HCT116 (cell line): ENCODE data around the gene GNAT1.

Experiments
- CEBPB ChIP-seq: IDR thresholded peaks from 2 replicates; pipeline ENCODE4 v1.6.1; 2012; ENCODE audit warnings: low read depth
- EZH2 ChIP-seq: fragments of 200-600 bp; sonication (generic); IDR thresholded peaks from 2 replicates; pipeline ENCODE4 v1.6.1; 2017; ENCODE audit warnings: antibody characterized with exemption, mixed run types
- EZH2phosphoT487 ChIP-seq: fragments of 200-600 bp; IDR thresholded peaks from 2 replicates; pipeline ENCODE4 v1.6.1; 2018; ENCODE audit warnings: antibody characterized with exemption, borderline replicate concordance
- JUND ChIP-seq: IDR thresholded peaks from 2 replicates; pipeline ENCODE4 v1.6.1; 2012
- POLR2A ChIP-seq: IDR thresholded peaks from 2 replicates; pipeline ENCODE4 v1.7.0; 2011; ENCODE audit warnings: borderline replicate concordance; ENCODE audit not compliant: insufficient read depth, insufficient read length; ENCODE audit errors: extremely low read depth
- RAD21 ChIP-seq: IDR thresholded peaks from 2 replicates; pipeline ENCODE4 v1.6.1; 2012; ENCODE audit warnings: low read depth, mild to moderate bottlenecking
- ZNF274 ChIP-seq: fragments of 200-500 bp; sonication (Bioruptor generic); IDR thresholded peaks from 2 replicates; pipeline ENCODE4 v1.6.1; 2014; ENCODE audit warnings: mild to moderate bottlenecking, low read depth, low read length, inconsistent platforms
- TF ChIP-seq, protein P1 (sequence below), 3 experiments: fragments of 200-600 bp in 1 of 3; sonication (generic) in 1 of 3; IDR thresholded peaks in 2 of 3; conservative IDR thresholded peaks in 1 of 3; 2 replicates each; pipeline ENCODE4 v1.5.1; 2012 to 2017; ENCODE audit warnings: low read depth in 2 of 3, low read length in 2 of 3, antibody characterized with exemption in 1 of 3, borderline replicate concordance in 1 of 3, control low read depth in 1 of 3, mild to moderate bottlenecking in 1 of 3, mixed read lengths in 1 of 3, mixed run types in 1 of 3, moderate library complexity in 1 of 3; ENCODE audit not compliant: insufficient read depth in 1 of 3
- TF ChIP-seq, protein P2 (sequence below): IDR thresholded peaks from 2 replicates; pipeline ENCODE4 v1.6.1; 2012; ENCODE audit warnings: low read depth
- TF ChIP-seq, protein P3 (sequence below): IDR thresholded peaks from 2 replicates; pipeline ENCODE4 v1.6.1; 2012

DNA sequence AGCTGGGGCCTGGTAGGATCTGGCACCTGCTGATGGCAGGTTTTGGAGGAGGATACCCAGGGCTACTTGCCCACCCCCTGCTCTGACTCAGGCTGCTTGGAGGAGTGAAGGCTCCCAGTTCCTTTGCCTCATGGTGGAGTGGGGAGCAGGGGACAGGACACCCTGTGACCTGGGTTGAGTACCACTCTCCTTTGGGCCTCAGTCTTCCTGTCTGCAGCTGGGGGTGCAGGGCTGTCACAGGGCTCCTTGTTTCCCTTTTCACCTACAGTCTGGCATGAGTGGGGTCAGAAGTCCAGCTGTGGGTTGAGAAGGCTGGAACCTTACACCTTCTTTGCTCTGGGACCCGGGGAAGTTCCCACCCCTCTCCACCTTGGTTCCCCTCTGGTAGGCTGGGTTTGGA is 21.6 kb upstream of the GNAT1 start:
- TF ChIP-seq, protein P1, sequence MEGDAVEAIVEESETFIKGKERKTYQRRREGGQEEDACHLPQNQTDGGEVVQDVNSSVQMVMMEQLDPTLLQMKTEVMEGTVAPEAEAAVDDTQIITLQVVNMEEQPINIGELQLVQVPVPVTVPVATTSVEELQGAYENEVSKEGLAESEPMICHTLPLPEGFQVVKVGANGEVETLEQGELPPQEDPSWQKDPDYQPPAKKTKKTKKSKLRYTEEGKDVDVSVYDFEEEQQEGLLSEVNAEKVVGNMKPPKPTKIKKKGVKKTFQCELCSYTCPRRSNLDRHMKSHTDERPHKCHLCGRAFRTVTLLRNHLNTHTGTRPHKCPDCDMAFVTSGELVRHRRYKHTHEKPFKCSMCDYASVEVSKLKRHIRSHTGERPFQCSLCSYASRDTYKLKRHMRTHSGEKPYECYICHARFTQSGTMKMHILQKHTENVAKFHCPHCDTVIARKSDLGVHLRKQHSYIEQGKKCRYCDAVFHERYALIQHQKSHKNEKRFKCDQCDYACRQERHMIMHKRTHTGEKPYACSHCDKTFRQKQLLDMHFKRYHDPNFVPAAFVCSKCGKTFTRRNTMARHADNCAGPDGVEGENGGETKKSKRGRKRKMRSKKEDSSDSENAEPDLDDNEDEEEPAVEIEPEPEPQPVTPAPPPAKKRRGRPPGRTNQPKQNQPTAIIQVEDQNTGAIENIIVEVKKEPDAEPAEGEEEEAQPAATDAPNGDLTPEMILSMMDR (IDR thresholded peaks at IDR 0.05 in 2 of 3, conservative IDR thresholded peaks at IDR 0.05 in 1 of 3; ENCODE audit: borderline replicate concordance in 1 of 3, insufficient read depth in 1 of 3, low read depth in 2 of 3, low read length in 2 of 3), result no peak
- TF ChIP-seq, protein P2, sequence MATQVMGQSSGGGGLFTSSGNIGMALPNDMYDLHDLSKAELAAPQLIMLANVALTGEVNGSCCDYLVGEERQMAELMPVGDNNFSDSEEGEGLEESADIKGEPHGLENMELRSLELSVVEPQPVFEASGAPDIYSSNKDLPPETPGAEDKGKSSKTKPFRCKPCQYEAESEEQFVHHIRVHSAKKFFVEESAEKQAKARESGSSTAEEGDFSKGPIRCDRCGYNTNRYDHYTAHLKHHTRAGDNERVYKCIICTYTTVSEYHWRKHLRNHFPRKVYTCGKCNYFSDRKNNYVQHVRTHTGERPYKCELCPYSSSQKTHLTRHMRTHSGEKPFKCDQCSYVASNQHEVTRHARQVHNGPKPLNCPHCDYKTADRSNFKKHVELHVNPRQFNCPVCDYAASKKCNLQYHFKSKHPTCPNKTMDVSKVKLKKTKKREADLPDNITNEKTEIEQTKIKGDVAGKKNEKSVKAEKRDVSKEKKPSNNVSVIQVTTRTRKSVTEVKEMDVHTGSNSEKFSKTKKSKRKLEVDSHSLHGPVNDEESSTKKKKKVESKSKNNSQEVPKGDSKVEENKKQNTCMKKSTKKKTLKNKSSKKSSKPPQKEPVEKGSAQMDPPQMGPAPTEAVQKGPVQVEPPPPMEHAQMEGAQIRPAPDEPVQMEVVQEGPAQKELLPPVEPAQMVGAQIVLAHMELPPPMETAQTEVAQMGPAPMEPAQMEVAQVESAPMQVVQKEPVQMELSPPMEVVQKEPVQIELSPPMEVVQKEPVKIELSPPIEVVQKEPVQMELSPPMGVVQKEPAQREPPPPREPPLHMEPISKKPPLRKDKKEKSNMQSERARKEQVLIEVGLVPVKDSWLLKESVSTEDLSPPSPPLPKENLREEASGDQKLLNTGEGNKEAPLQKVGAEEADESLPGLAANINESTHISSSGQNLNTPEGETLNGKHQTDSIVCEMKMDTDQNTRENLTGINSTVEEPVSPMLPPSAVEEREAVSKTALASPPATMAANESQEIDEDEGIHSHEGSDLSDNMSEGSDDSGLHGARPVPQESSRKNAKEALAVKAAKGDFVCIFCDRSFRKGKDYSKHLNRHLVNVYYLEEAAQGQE, result no peak
- TF ChIP-seq JUND (no peak), POLR2A (no peak), EZH2 (no peak), EZH2phosphoT487 (no peak), CEBPB (no peak), ZNF274 (no peak), RAD21 (no peak)
- TF ChIP-seq, protein P3, sequence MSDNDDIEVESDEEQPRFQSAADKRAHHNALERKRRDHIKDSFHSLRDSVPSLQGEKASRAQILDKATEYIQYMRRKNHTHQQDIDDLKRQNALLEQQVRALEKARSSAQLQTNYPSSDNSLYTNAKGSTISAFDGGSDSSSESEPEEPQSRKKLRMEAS, result no peak
